H9 (cell line): ENCODE measurements around the gene TACO1. TPM values are rescaled to one million over a fixed set of nuclear protein-coding genes. Genes with fewer than 3 reads are reported as not detected.

ENCODE experiments used
- DNase-seq: peaks from one replicate; pipeline ENCODE4 v3.0.0-alpha.2; 2017
- H2AFZ ChIP-seq: one replicate; pipeline ENCODE4 v1.6.1; 2013; ENCODE audit warnings: mild to moderate bottlenecking, low read length, control low read depth, moderate library complexity
- H2AK5ac ChIP-seq: 2 replicates; pipeline ENCODE4 v1.6.1; 2013; ENCODE audit warnings: low read length, control low read depth, mixed read lengths; ENCODE audit not compliant: insufficient read length
- H2BK120ac ChIP-seq: one replicate; pipeline ENCODE4 v1.6.1; 2013; ENCODE audit warnings: low read depth, mild to moderate bottlenecking, low read length, control low read depth, inconsistent platforms; ENCODE audit not compliant: poor library complexity, severe bottlenecking
- H2BK12ac ChIP-seq: 2 replicates; pipeline ENCODE4 v1.6.1; 2013; ENCODE audit warnings: low read length, control low read depth, mixed read lengths, low read depth; ENCODE audit not compliant: insufficient read length
- H2BK15ac ChIP-seq: 2 replicates; pipeline ENCODE4 v1.6.1; 2013; ENCODE audit warnings: low read depth, low read length, control low read depth
- H2BK20ac ChIP-seq: one replicate; pipeline ENCODE4 v1.6.1; 2013; ENCODE audit warnings: low read depth, mild to moderate bottlenecking, low read length, control low read depth, inconsistent platforms; ENCODE audit not compliant: poor library complexity, severe bottlenecking
- H2BK5ac ChIP-seq: 2 replicates; pipeline ENCODE4 v1.6.1; 2013; ENCODE audit warnings: low read length, control low read depth, mixed read lengths; ENCODE audit not compliant: insufficient read length
- H3K14ac ChIP-seq: 2 replicates; pipeline ENCODE4 v1.6.1; 2013; ENCODE audit warnings: low read length, control low read depth; ENCODE audit not compliant: insufficient read depth
- H3K18ac ChIP-seq: 2 replicates; pipeline ENCODE4 v1.6.1; 2013; ENCODE audit warnings: low read depth, mild to moderate bottlenecking, mixed read lengths, low read length, control low read depth; ENCODE audit not compliant: insufficient read length
- H3K23ac ChIP-seq: 2 replicates; pipeline ENCODE4 v1.6.1; 2013; ENCODE audit warnings: low read length, control low read depth, mixed read lengths, low read depth; ENCODE audit not compliant: insufficient read length
- H3K23me2 ChIP-seq: 2 replicates; pipeline ENCODE4 v1.6.1; 2013; ENCODE audit warnings: low read depth, mild to moderate bottlenecking, mixed read lengths, low read length, control low read depth; ENCODE audit not compliant: insufficient read length, poor library complexity, severe bottlenecking
- H3K27ac ChIP-seq: 2 replicates; pipeline ENCODE4 v1.5.1; 2013; ENCODE audit warnings: low read length, control low read depth, mixed read lengths, low read depth; ENCODE audit not compliant: insufficient read length
- H3K27me3 ChIP-seq: 2 replicates; pipeline ENCODE4 v1.6.1; 2013; ENCODE audit warnings: low read length, control low read depth, inconsistent platforms; ENCODE audit not compliant: insufficient read depth
- H3K4ac ChIP-seq: 2 replicates; pipeline ENCODE4 v1.6.1; 2013; ENCODE audit warnings: low read depth, mild to moderate bottlenecking, control low read depth, inconsistent platforms, low read length, moderate library complexity
- H3K4me1 ChIP-seq: 2 replicates; pipeline ENCODE4 v1.6.1; 2013; ENCODE audit warnings: low read length, control low read depth, inconsistent platforms; ENCODE audit not compliant: insufficient read depth
- H3K4me2 ChIP-seq: 2 replicates; pipeline ENCODE4 v1.6.1; 2013; ENCODE audit warnings: low read length, control low read depth, mixed read lengths; ENCODE audit not compliant: insufficient read length, insufficient read depth
- H3K56ac ChIP-seq: 2 replicates; pipeline ENCODE4 v1.6.1; 2013; ENCODE audit warnings: low read depth, mild to moderate bottlenecking, mixed read lengths, low read length, control low read depth; ENCODE audit not compliant: insufficient read length
- H3K79me1 ChIP-seq: 2 replicates; pipeline ENCODE4 v1.6.1; 2013; ENCODE audit warnings: low read depth, mild to moderate bottlenecking, moderate library complexity, low read length, control low read depth, inconsistent platforms; ENCODE audit not compliant: insufficient read depth, poor library complexity, severe bottlenecking
- H3K79me2 ChIP-seq: 2 replicates; pipeline ENCODE4 v1.6.1; 2013; ENCODE audit warnings: low read length, control low read depth, inconsistent platforms; ENCODE audit not compliant: insufficient read depth
- H3K9ac ChIP-seq: 2 replicates; pipeline ENCODE4 v1.6.1; 2013; ENCODE audit warnings: low read length, control low read depth, mixed read lengths; ENCODE audit not compliant: insufficient read length; ENCODE audit errors: extremely low read depth
- H3K9me3 ChIP-seq: one replicate; pipeline ENCODE4 v1.6.1; 2013; ENCODE audit warnings: low read depth, low read length, inconsistent platforms; ENCODE audit not compliant: control insufficient read depth
- H3T11ph ChIP-seq: one replicate; pipeline ENCODE4 v1.6.1; 2013; ENCODE audit warnings: mild to moderate bottlenecking, low read length, control low read depth, inconsistent platforms
- H4K20me1 ChIP-seq: one replicate; pipeline ENCODE4 v1.6.1; 2013; ENCODE audit not compliant: control insufficient read depth, insufficient read length, insufficient read depth
- H4K5ac ChIP-seq: 2 replicates; pipeline ENCODE4 v1.6.1; 2013; ENCODE audit warnings: low read depth, mild to moderate bottlenecking, mixed read lengths, low read length, control low read depth; ENCODE audit not compliant: insufficient read length
- H4K8ac ChIP-seq: replicated peaks from 2 replicates; pipeline ENCODE4 v1.6.1; 2013; ENCODE audit warnings: low read length, control low read depth, mixed read lengths, low read depth; ENCODE audit not compliant: insufficient read length
- H4K91ac ChIP-seq: 2 replicates; pipeline ENCODE4 v1.6.1; 2013; ENCODE audit warnings: low read depth, mild to moderate bottlenecking, moderate library complexity, mixed read lengths, low read length, control low read depth; ENCODE audit not compliant: insufficient read length
- H3K27ac Mint-ChIP-seq, 3 experiments: 2 replicates in 2 of 3; 3 replicates in 1 of 3; pipeline ENCODE4 v1.8.0; 2020 to 2021; ENCODE audit warnings: mixed read lengths in 3 of 3, mild to moderate bottlenecking in 1 of 3, moderate library complexity in 1 of 3
- H3K27me3 Mint-ChIP-seq: 2 replicates; pipeline ENCODE4 v1.8.0; 2021; ENCODE audit warnings: low read depth, mild to moderate bottlenecking, moderate library complexity, mixed read lengths
- H3K36me3 Mint-ChIP-seq, 3 experiments: 2 replicates in 2 of 3; 3 replicates in 1 of 3; pipeline ENCODE4 v1.8.0; 2020 to 2021; ENCODE audit warnings: low read depth in 3 of 3, mixed read lengths in 3 of 3; ENCODE audit not compliant: insufficient read depth in 1 of 3
- H3K4me1 Mint-ChIP-seq, 2 experiments: 2 replicates each; pipeline ENCODE4 v1.8.0; 2020; ENCODE audit warnings: mixed read lengths in 2 of 2
- H3K4me3 Mint-ChIP-seq, 2 experiments: 2 replicates in 1 of 2; 3 replicates in 1 of 2; pipeline ENCODE4 v1.8.0; 2020 to 2021; ENCODE audit warnings: mild to moderate bottlenecking in 2 of 2, mixed read lengths in 2 of 2, moderate library complexity in 1 of 2
- H3K9me3 Mint-ChIP-seq, 2 experiments: 2 replicates in 1 of 2; 3 replicates in 1 of 2; pipeline ENCODE4 v1.8.0; 2020; ENCODE audit warnings: mild to moderate bottlenecking in 2 of 2, mixed read lengths in 2 of 2, moderate library complexity in 1 of 2
- WGBS: extraction: QIAGEN DNeasy Blood & Tissue Kit; methylation state at CpG from one replicate; pipeline ENCODE4 v1.1.7; 2013; ENCODE audit warnings: missing lambda C conversion rate, low lambda C conversion rate, mixed read lengths; ENCODE audit not compliant: insufficient read length; ENCODE audit errors: extremely low coverage; 5-methylcytosine and 5-hydroxymethylcytosine counted together
- total RNA-seq: library from RNA; stranded (reverse); gene quantifications from 2 replicates; pipeline ENCODE4 v1.2.1, GENCODE V29; 2021
- TF ChIP-seq, protein P1 (sequence below): fragments of 200-600 bp; sonication (generic); conservative IDR thresholded peaks from 3 replicates; pipeline ENCODE4 v1.8.0; 2021; ENCODE audit warnings: antibody characterized with exemption, mild to moderate bottlenecking

Gene TACO1
- total RNA-seq, 1 experiment from 2014 or later: 30.2 TPM

DNA sequence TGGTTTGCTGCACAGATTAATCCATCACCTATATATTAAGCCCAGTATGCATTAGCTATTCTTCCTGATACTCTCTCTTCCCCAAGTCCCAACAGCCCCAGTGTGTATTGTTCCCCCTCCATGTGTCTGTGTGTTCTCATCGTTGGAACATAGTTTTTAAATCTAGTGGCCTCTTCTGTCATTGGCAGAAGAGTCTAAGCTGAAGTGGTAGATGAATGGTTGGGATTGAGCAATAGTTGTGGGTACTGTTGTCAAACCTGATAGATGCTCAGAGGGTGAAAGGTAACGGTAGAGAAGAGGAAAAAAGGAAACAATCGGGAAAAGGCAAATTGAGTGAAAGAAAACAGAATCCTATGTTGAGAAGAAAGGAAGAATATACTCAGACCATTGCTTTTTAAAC is 51.4 kb downstream of the TACO1 start:
- no CpG with 5 or more reads among the region's 3 CpGs for WGBS
- H3K4me3 Mint-ChIP-seq: no peak overlapping the region
- H3K9me3 ChIP-seq: no peaks in the 10 kb centered on the region

More for the DNA sequence above, 51.4 kb downstream of the TACO1 start:
- peaks cover 6 to 25% (median 16%) of the 10 kb centered on the region in 3 experiments; a peak in 5 of 7 replicates for H3K36me3 Mint-ChIP-seq
- no peaks in the 10 kb centered on the region for H3K9me3 Mint-ChIP-seq
- H3K27me3 Mint-ChIP-seq: no peaks in the 10 kb centered on the region
- Histone ChIP-seq H3K4me1 (peaks cover 4% of the 10 kb centered on the region; the same call in 1 of the 2 replicates), H3K27ac (no peak overlapping the region), H3K18ac (no peak overlapping the region), H4K20me1 (no peaks in the 10 kb centered on the region), H3K27me3 (no peaks in the 10 kb centered on the region), H2BK5ac (no peak overlapping the region), H3K23ac (no peak overlapping the region), H3K4me2 (no peak overlapping the region), H3K79me2 (no peaks in the 10 kb centered on the region), H3T11ph (no peak overlapping the region), H2BK20ac (no peak overlapping the region), H3K56ac (no peak overlapping the region), H4K8ac (no peak overlapping the region), H3K23me2 (no peaks in the 10 kb centered on the region), H3K79me1 (peaks cover 3% of the 10 kb centered on the region), H2AFZ (no peak overlapping the region), H2BK15ac (no peak overlapping the region), H3K14ac (no peak overlapping the region), H2BK120ac (no peak overlapping the region), H2BK12ac (no peak overlapping the region), H3K4ac (no peak overlapping the region), H4K91ac (no peak overlapping the region), H3K9ac (no peak overlapping the region), H2AK5ac (no peak overlapping the region), H4K5ac (no peak overlapping the region)
- no peak overlapping the region for H3K27ac Mint-ChIP-seq
- TF ChIP-seq, protein P1, sequence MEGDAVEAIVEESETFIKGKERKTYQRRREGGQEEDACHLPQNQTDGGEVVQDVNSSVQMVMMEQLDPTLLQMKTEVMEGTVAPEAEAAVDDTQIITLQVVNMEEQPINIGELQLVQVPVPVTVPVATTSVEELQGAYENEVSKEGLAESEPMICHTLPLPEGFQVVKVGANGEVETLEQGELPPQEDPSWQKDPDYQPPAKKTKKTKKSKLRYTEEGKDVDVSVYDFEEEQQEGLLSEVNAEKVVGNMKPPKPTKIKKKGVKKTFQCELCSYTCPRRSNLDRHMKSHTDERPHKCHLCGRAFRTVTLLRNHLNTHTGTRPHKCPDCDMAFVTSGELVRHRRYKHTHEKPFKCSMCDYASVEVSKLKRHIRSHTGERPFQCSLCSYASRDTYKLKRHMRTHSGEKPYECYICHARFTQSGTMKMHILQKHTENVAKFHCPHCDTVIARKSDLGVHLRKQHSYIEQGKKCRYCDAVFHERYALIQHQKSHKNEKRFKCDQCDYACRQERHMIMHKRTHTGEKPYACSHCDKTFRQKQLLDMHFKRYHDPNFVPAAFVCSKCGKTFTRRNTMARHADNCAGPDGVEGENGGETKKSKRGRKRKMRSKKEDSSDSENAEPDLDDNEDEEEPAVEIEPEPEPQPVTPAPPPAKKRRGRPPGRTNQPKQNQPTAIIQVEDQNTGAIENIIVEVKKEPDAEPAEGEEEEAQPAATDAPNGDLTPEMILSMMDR: no peak
- DNase-seq: no peak
- H3K4me1 Mint-ChIP-seq: peaks cover 12 to 14% of the 10 kb centered on the region in 2 experiments
